ENCODE results near the gene TSPEAR. TPM values are rescaled to one million over a fixed set of nuclear protein-coding genes. Genes with fewer than 3 reads are reported as not detected.
"Not testable (repeated sequence)": the region's sequence is repeated elsewhere in the genome, so short reads cannot be mapped to it uniquely, and the experiment has no call there.

Gene TSPEAR
- total RNA-seq, 1 experiment from 2014 or later = not detected

DNA sequence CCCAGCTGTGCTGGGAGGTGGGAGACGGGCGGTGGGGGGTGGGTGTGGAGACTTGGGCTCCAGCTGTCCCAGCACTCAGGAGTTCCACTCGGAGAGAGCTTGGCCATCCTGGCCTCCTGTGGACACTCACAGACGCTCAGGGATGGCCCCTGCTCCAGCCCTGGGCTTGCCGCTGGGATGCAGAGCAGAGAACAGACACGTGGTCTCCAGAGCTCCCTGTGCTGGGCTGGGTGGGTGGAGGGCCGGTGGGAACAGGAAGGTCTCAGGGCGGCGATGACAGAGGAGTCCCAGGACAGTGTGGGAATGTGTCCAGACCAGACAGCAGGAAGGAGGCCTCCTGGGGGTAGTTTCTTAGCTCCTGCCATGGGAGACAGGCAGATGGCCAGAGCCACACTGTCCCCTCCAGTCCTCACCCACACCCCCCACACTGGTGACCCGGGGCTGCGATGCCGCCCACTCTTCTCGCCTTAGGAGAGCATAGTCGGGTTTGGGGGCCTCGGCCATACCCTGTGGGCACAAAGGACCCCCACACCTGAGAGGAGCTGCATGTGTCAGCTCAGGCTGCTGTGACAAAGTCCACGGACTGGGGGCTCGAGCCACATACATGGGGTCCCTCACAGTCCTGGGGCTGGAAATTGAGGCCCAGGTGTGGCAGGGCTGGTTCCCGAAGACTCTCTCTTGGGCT lies 82.5 kb downstream of the TSPEAR start:
- TF ChIP-seq, protein P1, sequence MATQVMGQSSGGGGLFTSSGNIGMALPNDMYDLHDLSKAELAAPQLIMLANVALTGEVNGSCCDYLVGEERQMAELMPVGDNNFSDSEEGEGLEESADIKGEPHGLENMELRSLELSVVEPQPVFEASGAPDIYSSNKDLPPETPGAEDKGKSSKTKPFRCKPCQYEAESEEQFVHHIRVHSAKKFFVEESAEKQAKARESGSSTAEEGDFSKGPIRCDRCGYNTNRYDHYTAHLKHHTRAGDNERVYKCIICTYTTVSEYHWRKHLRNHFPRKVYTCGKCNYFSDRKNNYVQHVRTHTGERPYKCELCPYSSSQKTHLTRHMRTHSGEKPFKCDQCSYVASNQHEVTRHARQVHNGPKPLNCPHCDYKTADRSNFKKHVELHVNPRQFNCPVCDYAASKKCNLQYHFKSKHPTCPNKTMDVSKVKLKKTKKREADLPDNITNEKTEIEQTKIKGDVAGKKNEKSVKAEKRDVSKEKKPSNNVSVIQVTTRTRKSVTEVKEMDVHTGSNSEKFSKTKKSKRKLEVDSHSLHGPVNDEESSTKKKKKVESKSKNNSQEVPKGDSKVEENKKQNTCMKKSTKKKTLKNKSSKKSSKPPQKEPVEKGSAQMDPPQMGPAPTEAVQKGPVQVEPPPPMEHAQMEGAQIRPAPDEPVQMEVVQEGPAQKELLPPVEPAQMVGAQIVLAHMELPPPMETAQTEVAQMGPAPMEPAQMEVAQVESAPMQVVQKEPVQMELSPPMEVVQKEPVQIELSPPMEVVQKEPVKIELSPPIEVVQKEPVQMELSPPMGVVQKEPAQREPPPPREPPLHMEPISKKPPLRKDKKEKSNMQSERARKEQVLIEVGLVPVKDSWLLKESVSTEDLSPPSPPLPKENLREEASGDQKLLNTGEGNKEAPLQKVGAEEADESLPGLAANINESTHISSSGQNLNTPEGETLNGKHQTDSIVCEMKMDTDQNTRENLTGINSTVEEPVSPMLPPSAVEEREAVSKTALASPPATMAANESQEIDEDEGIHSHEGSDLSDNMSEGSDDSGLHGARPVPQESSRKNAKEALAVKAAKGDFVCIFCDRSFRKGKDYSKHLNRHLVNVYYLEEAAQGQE (IDR thresholded peaks at IDR 0.05; ENCODE audit: insufficient read depth in 1 of 2, low read depth in 2 of 2, low read length in 1 of 2) = no peak
- TF ChIP-seq, protein P2, sequence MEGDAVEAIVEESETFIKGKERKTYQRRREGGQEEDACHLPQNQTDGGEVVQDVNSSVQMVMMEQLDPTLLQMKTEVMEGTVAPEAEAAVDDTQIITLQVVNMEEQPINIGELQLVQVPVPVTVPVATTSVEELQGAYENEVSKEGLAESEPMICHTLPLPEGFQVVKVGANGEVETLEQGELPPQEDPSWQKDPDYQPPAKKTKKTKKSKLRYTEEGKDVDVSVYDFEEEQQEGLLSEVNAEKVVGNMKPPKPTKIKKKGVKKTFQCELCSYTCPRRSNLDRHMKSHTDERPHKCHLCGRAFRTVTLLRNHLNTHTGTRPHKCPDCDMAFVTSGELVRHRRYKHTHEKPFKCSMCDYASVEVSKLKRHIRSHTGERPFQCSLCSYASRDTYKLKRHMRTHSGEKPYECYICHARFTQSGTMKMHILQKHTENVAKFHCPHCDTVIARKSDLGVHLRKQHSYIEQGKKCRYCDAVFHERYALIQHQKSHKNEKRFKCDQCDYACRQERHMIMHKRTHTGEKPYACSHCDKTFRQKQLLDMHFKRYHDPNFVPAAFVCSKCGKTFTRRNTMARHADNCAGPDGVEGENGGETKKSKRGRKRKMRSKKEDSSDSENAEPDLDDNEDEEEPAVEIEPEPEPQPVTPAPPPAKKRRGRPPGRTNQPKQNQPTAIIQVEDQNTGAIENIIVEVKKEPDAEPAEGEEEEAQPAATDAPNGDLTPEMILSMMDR (IDR thresholded peaks at IDR 0.05) = no peak
- TF ChIP-seq POLR2AphosphoS5 (IDR thresholded peaks at IDR 0.05; ENCODE audit: low read depth, low read length) (no peak), TCF7L2 (IDR thresholded peaks at IDR 0.05; ENCODE audit: low read depth, low read length) (no peak), SIN3A (IDR thresholded peaks at IDR 0.05; ENCODE audit: borderline replicate concordance, insufficient read depth, low read depth, low read length) (no peak)
- DNase-seq (ENCODE audit: low read depth, low spot score) (no peak), ATAC-seq (no peak)
- Histone ChIP-seq H3K27ac (ENCODE audit: low read length) (no peak overlapping the region), H3K27me3 (ENCODE audit: control insufficient read depth, insufficient read depth, low read length) (no peaks in the 10 kb centered on the region), H3K9me3 (ENCODE audit: control insufficient read depth, insufficient read depth, low read depth, low read length) (peaks cover 3% of the 10 kb centered on the region; the same call in 1 of the 2 replicates), H3K4me3 (ENCODE audit: low read depth in 2 of 2, low read length in 2 of 2) (no peak overlapping the region), H3K36me3 (ENCODE audit: control insufficient read depth, insufficient read depth, low read length) (no peaks in the 10 kb centered on the region), H3K4me1 (ENCODE audit: control insufficient read depth, insufficient read depth, low read length) (no peaks in the 10 kb centered on the region)
- intact Hi-C loops (cut with micrococcal nuclease; ENCODE audit: unreplicated experiment) = no loop called here
- ChIA-PET CTCF (no interaction called here), POLR2A (no interaction called here)
- in situ Hi-C loops (cut with HindIII; ENCODE audit: low pct_unique_long_range_greater_than_20kb, low sequenced_read_pairs) = no loop called here
- no TSS peak for BruUV-seq (replicated peaks)

DNA sequence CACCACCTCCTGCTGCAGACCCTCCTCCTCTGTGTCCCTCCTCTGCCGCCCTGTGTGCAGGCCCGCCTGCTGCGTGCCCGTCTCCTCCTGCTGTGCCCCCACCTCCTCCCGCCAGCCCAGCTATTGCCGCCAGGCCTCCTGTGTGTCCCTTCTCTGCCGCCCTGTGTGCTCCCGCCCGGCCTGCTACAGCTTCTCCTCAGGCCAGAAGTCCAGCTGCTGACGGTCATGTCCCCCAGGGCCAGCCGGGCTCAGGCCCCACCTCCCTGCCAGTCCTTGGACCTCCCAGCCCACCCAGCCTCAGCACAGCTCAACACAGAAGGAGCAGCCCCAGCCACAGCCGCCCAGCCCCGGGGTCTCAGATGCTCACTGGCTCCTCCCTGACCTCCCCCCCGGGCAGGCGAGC lies 83.5 kb downstream of the TSPEAR start:
- CTCF ChIA-PET = not testable (repeated sequence)

DNA sequence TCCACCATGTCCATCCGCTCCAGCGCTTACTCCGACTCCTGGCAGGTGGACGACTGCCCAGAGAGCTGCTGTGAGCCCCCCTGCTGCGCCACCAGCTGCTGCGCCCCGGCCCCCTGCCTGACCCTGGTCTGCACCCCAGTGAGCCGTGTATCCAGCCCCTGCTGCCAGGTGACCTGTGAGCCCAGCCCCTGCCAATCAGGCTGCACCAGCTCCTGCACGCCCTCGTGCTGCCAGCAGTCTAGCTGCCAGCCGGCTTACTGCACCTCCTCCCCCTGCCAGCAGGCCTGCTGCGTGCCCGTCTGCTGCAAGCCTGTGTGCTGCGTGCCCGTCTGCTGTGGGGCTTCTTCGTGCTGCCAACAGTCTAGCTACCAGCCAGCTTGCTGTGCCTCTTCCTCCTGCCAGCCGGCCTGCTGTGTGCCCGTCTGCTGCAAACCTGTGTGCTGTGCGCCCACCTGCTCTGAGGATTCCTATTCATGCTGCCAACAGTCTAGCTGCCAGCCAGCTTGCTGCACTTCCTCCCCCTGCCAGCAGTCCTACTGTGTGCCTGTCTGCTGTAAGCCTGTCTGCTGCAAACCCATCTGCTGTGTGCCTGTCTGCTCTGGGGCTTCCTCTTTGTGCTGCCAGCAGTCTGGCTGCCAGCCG lies 84.1 kb downstream of the TSPEAR start:
- H3K4me3 ChIP-seq (ENCODE audit: low read depth in 2 of 2, low read length in 2 of 2); H3K9me3 ChIP-seq (ENCODE audit: control insufficient read depth, insufficient read depth, low read depth, low read length); H3K36me3 ChIP-seq (ENCODE audit: control insufficient read depth, insufficient read depth, low read length); intact Hi-C loops (cut with micrococcal nuclease; ENCODE audit: unreplicated experiment); ATAC-seq; H3K27me3 ChIP-seq (ENCODE audit: control insufficient read depth, insufficient read depth, low read length); H3K4me1 ChIP-seq (ENCODE audit: control insufficient read depth, insufficient read depth, low read length); in situ Hi-C loops (cut with HindIII; ENCODE audit: low pct_unique_long_range_greater_than_20kb, low sequenced_read_pairs); BruUV-seq (replicated peaks); POLR2A ChIA-PET; H3K27ac ChIP-seq (ENCODE audit: low read length); DNase-seq (ENCODE audit: low read depth, low spot score): not testable (repeated sequence)
- CTCF ChIA-PET = interaction anchor here (0.6 kb wide), 1 partner anchor 98 kb away, joined by 10 read pairs; no protein-coding TSS in a partner anchor

More for the DNA sequence above, 83.5 kb downstream of the TSPEAR start:
- H3K4me3 ChIP-seq (ENCODE audit: low read depth in 2 of 2, low read length in 2 of 2); H3K27me3 ChIP-seq (ENCODE audit: control insufficient read depth, insufficient read depth, low read length); intact Hi-C loops (cut with micrococcal nuclease; ENCODE audit: unreplicated experiment); DNase-seq (ENCODE audit: low read depth, low spot score); ATAC-seq; H3K36me3 ChIP-seq (ENCODE audit: control insufficient read depth, insufficient read depth, low read length); in situ Hi-C loops (cut with HindIII; ENCODE audit: low pct_unique_long_range_greater_than_20kb, low sequenced_read_pairs); H3K9me3 ChIP-seq (ENCODE audit: control insufficient read depth, insufficient read depth, low read depth, low read length); POLR2A ChIA-PET; H3K4me1 ChIP-seq (ENCODE audit: control insufficient read depth, insufficient read depth, low read length); BruUV-seq (replicated peaks); H3K27ac ChIP-seq (ENCODE audit: low read length): not testable (repeated sequence)
